Measurements from ENCODE around the gene IMMP2L. TPM values are rescaled to one million over a fixed set of nuclear protein-coding genes. Genes with fewer than 3 reads are reported as not detected.

IMMP2L gene
- total RNA-seq, 1 experiment from 2014 or later, result 8.6 TPM

DNA sequence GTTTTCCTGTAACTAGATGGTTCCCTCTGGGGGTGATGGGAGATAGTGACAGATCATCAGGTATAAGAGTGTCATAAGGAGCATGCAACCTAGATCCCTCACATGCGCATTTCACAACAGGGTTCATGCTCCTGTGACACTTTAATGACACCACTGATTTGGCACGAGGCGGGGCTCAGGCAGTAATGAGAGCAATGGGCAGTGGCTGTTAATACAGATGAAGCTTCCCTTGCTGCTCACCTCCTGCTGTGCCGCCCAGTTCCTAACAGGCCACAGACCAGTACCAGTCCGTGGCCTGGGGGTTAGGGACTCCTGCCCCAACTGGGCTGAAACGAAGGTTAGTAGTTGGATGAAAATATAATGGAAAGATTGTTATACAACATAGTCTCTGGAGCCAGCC is 673.0 kb downstream of the IMMP2L start:
- H3K9me3 ChIP-seq (ENCODE audit: low read length), result no peaks in the 10 kb centered on the region
- no TSS peak for BruUV-seq (replicated peaks)
- H3K4me1 ChIP-seq (ENCODE audit: insufficient read depth, low read length), result no peaks in the 10 kb centered on the region
- H3K9me2 ChIP-seq (replicated peaks; ENCODE audit: low read length), result no peaks in the 10 kb centered on the region
- CTCF ChIA-PET, result no interaction called here
- H3K4me3 ChIP-seq (ENCODE audit: low read length), result no peak overlapping the region
- ATAC-seq (no peak), DNase-seq (no peak)
- TF ChIP-seq EZH2phosphoT487 (IDR thresholded peaks at IDR 0.05; ENCODE audit: borderline replicate concordance, low read length) (no peak), EZH2 (IDR thresholded peaks at IDR 0.05; ENCODE audit: low read length, unreplicated experiment) (no peak)
- TF ChIP-seq, protein P1, sequence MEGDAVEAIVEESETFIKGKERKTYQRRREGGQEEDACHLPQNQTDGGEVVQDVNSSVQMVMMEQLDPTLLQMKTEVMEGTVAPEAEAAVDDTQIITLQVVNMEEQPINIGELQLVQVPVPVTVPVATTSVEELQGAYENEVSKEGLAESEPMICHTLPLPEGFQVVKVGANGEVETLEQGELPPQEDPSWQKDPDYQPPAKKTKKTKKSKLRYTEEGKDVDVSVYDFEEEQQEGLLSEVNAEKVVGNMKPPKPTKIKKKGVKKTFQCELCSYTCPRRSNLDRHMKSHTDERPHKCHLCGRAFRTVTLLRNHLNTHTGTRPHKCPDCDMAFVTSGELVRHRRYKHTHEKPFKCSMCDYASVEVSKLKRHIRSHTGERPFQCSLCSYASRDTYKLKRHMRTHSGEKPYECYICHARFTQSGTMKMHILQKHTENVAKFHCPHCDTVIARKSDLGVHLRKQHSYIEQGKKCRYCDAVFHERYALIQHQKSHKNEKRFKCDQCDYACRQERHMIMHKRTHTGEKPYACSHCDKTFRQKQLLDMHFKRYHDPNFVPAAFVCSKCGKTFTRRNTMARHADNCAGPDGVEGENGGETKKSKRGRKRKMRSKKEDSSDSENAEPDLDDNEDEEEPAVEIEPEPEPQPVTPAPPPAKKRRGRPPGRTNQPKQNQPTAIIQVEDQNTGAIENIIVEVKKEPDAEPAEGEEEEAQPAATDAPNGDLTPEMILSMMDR (conservative IDR thresholded peaks at IDR 0.05; ENCODE audit: low read depth, low read length), result no peak
- H3F3A ChIP-seq (ENCODE audit: low read length, unreplicated experiment), result no peaks in the 10 kb centered on the region
- H3K9ac ChIP-seq (ENCODE audit: low read length), result no peak overlapping the region
- no peaks in the 10 kb centered on the region for H4K20me1 ChIP-seq (ENCODE audit: low read length)
- no peak overlapping the region for H3K4me2 ChIP-seq (ENCODE audit: low read length)
- H3K27me3 ChIP-seq (ENCODE audit: low read length), result no peaks in the 10 kb centered on the region
- no peak overlapping the region for H3K27ac ChIP-seq (ENCODE audit: low read length)
- no peak overlapping the region for H2AFZ ChIP-seq (ENCODE audit: low read length)
- H3K36me3 ChIP-seq (ENCODE audit: low read depth, low read length), result no peaks in the 10 kb centered on the region
- POLR2A ChIA-PET (ENCODE audit: unreplicated experiment), result no interaction called here
- intact Hi-C loops (cut with micrococcal nuclease), result no loop called here
- no peaks in the 10 kb centered on the region for H3K79me2 ChIP-seq (ENCODE audit: low read length)

DNA sequence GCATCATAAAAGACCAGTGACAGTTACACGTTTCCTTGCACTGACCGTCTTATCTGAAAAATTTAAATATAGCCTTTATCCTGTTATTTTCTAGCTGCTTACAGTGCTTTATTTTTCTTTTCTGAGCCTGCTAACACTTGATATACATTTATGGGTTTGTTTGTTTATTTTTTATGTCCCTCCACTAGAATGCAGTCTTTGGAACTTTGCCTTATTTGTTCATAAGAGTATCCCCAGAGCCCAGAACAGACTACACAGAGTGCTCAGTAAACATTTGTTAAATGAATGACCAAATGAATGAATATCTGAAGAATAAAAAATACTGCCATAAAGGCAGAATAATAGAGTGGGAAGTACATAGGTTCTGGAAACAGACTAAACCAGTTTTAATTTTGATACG is 673.7 kb downstream of the IMMP2L start:
- CTCF ChIA-PET, result no interaction called here
- DNase-seq (no peak), ATAC-seq (no peak)
- Histone ChIP-seq H3K79me2 (ENCODE audit: low read length) (no peaks in the 10 kb centered on the region), H3K4me1 (ENCODE audit: insufficient read depth, low read length) (no peaks in the 10 kb centered on the region), H3K36me3 (ENCODE audit: low read depth, low read length) (no peaks in the 10 kb centered on the region), H3F3A (ENCODE audit: low read length, unreplicated experiment) (no peaks in the 10 kb centered on the region), H4K20me1 (ENCODE audit: low read length) (no peaks in the 10 kb centered on the region), H3K4me3 (ENCODE audit: low read length) (no peak overlapping the region), H3K27me3 (ENCODE audit: low read length) (no peaks in the 10 kb centered on the region), H3K27ac (ENCODE audit: low read length) (no peak overlapping the region), H3K4me2 (ENCODE audit: low read length) (no peak overlapping the region), H2AFZ (ENCODE audit: low read length) (no peak overlapping the region), H3K9ac (ENCODE audit: low read length) (no peak overlapping the region), H3K9me3 (ENCODE audit: low read length) (no peaks in the 10 kb centered on the region), H3K9me2 (replicated peaks; ENCODE audit: low read length) (no peaks in the 10 kb centered on the region)
- POLR2A ChIA-PET (ENCODE audit: unreplicated experiment), result no interaction called here
- intact Hi-C loops (cut with micrococcal nuclease), result no loop called here
- TF ChIP-seq, protein P1 (conservative IDR thresholded peaks at IDR 0.05; ENCODE audit: low read depth, low read length), result no peak
- no peak for TF ChIP-seq EZH2phosphoT487 (IDR thresholded peaks at IDR 0.05; ENCODE audit: borderline replicate concordance, low read length)
- TF ChIP-seq EZH2 (IDR thresholded peaks at IDR 0.05; ENCODE audit: low read length, unreplicated experiment), result no peak
- BruUV-seq (replicated peaks), result no TSS peak

DNA sequence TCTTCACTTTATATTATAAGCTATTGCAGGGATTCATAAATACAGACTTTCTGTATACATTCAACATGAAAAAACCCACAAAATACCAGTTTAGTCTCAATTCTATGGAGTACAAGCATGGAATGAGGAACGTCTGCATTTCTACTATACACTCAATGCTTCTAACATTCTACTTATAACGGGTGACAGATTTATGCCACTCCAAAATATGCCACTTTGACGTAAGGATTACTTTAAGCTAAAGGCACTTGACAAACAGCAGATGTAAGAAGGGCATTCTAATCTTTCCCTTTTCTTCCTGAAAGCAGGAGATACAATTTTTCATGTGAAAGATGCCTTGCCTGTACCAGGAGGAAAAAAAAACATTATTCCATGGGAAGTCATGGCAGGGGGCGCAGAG is 676.8 kb downstream of the IMMP2L start:
- ATAC-seq (no peak), DNase-seq (no peak)
- H3F3A ChIP-seq (ENCODE audit: low read length, unreplicated experiment), result no peaks in the 10 kb centered on the region
- no peak overlapping the region for H2AFZ ChIP-seq (ENCODE audit: low read length)
- H3K4me2 ChIP-seq (ENCODE audit: low read length), result no peak overlapping the region
- H3K4me3 ChIP-seq (ENCODE audit: low read length), result no peak overlapping the region
- H4K20me1 ChIP-seq (ENCODE audit: low read length), result no peaks in the 10 kb centered on the region
- H3K9me2 ChIP-seq (replicated peaks; ENCODE audit: low read length), result no peaks in the 10 kb centered on the region
- no peak overlapping the region for H3K9ac ChIP-seq (ENCODE audit: low read length)
- no peaks in the 10 kb centered on the region for H3K27me3 ChIP-seq (ENCODE audit: low read length)
- H3K36me3 ChIP-seq (ENCODE audit: low read depth, low read length), result no peaks in the 10 kb centered on the region
- ChIA-PET POLR2A (ENCODE audit: unreplicated experiment) (no interaction called here), CTCF (no interaction called here)
- H3K9me3 ChIP-seq (ENCODE audit: low read length), result no peaks in the 10 kb centered on the region
- H3K4me1 ChIP-seq (ENCODE audit: insufficient read depth, low read length), result no peaks in the 10 kb centered on the region
- intact Hi-C loops (cut with micrococcal nuclease), result no loop called here
- no TSS peak for BruUV-seq (replicated peaks)
- TF ChIP-seq, protein P1 (conservative IDR thresholded peaks at IDR 0.05; ENCODE audit: low read depth, low read length), result no peak
- no peak for TF ChIP-seq EZH2 (IDR thresholded peaks at IDR 0.05; ENCODE audit: low read length, unreplicated experiment)
- no peaks in the 10 kb centered on the region for H3K79me2 ChIP-seq (ENCODE audit: low read length)
- no peak overlapping the region for H3K27ac ChIP-seq (ENCODE audit: low read length)
